ENCODE data around the gene BACH2.
"Not testable (repeated sequence)": the region's sequence is repeated elsewhere in the genome, so short reads cannot be mapped to it uniquely, and the experiment has no call there.

The BACH2 gene

DNA sequence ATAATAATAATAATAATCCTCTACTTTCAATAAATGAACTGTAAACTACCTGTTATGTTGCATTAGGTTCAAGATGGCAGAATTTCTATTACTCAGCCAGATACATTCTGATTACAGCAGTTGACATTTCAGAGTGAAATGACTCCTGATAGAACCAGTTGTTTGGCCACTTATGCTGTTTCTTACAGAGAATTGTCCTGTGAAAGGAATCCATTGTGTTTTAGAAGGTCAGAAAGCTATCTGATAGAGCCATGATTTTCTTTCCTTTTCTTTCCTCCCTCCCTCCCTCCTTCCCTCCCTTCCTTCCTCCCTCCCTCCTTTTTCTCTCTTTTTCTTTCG lies 385.8 kb downstream of the BACH2 start:
- DNase-seq (ENCODE audit: low spot score) (no peak), FAIRE-seq (no peak)

DNA sequence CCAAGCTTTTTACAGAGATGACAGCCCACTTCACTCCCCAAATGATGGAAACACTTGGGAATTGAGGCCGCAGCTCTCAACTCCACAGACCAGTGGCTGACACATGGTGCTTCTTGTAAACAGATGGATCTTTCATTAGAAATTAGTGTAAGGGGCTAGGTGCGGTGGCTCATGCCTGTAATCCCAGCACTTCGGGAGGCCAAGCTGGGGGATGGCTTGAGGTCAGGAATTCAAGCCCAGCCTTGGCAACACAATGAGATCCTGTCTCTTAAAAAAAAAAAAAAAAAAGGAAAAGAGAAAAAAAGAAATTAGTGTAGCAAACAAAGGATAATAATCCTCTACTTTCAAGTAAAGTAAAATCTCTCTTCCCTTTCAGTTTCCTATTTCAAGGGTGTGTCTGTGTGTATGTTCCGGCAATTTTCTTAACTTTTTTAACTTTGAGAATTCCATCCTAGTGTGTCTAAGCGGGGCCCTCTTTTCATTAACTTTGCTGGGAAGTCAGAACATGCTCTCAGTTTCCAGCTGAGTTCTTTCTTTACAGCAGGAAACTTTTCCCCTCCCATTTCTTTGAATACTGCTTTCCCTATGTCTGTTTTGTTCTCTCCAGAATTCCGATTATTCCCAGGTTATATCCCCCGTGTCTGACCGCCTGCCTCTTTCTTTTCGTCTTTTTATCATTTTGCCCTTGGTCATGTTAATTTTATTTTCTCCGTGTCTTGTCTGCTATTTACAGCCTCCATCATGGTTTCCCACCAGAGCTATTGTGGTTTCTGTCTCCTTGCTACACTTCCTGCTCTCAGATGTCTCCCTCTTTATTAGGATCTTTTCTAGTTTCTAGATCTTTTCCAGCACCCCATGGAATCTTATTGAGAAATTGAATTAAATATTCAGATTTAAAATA lies 386.4 kb downstream of the BACH2 start:
- not testable (repeated sequence) for FAIRE-seq; DNase-seq (ENCODE audit: low spot score)

DNA sequence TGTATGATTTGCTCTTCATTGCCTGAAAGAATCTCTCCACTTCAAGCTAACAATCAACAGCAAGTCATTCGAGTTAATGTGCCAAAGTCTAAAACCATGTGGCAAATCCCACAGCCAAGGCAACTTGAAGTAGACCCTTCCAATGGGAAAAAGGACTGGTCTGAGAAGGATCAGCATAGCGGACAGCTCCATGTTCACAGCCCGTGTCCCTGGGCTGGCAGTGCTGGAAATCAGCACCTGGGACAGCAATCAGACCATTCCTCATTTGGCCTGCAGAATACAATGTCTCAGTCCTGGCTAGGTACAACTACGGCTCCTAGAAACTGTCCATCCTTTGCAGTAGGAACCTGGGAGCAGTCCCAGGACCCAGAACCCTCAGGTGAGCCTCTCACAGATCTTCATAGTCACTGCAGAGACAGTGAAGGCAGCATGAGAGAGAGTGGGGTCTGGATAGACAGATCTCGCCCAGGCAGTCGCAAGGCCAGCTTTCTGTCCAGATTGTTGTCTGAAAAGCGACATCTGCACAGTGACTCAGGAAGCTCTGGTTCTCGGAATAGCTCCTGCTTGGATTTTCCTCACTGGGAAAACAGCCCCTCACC lies 401.3 kb downstream of the BACH2 start:
- FAIRE-seq (no peak), DNase-seq (ENCODE audit: low spot score) (no peak)

DNA sequence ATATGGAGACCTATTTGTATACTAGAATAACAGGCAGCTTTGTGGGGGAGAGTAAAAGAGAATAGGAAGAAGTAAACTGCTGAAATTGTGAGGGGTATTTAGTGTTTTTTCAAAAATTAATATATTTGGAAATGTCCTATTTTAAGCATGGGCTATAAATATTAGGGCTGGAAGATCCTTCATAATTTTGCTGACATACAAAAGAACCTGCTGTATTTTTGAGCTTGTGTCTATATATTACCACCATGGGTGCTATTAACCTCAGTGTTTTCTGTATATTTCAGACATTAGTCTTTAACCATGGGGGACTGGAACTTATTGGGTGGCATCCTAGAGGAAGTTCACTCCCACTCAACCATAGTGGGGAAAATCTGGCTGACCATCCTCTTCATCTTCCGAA lies 402.5 kb downstream of the BACH2 start, which contains the start of gene GJA10:
Gene GJA10 (plus strand): TSS at position 301 of the 400 bp plus-strand sequence. CDS start 0 bp downstream, at position 301.
- DNase-seq (ENCODE audit: low spot score) (no peak), FAIRE-seq (no peak)

DNA sequence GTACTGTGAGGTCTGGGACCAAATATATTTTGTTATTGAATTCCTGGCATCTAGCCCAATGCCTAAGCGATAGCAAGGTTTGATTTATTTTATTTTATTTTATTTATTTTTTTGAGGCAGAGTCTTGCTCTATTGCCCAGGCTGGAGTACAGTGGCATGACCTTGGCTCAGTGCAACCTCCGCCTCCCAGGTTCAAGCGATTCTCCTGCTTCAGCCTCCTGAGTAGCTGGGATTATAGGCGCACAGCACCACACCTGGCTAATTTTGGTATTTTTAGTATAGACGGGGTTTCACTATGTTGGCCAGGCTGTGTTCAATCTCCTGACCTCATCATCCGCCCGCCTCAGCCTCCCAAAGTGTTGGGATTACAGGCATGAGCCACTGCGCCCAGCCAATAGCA lies 404.1 kb downstream of the BACH2 start:
- FAIRE-seq; DNase-seq (ENCODE audit: low spot score): not testable (repeated sequence)

DNA sequence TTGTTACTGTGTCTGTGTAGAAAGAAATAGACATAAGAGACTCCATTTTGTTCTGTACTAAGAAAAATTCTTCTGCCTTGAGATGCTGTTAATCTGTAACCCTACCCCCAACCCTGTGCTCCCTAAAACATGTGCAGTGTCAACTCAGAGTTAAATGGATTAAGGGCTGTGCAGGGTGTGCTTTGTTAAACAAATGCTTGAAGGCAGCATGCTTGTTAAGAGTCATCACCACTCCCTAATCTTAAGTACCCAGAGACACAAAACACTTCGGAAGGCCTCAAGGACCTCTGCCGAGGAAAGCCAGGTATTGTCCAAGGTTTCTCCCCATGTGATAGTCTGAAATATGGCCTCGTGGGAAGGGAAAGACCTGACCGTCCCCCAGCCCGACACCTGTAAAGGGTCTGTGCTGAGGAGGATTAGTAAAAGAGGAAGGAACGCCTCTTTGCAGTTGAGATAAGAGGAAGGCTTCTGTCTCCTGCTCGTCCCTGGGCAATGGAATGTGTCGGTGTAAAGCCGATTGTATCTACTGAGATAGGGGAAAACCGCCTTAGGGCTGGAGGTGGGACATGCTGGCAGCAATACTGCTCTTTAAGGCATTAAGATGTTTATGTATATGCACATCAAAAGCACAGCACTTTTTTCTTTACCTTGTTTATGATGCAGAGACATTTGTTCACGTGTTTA lies 405.7 kb downstream of the BACH2 start:
- not testable (repeated sequence) for DNase-seq (ENCODE audit: low spot score); FAIRE-seq

DNA sequence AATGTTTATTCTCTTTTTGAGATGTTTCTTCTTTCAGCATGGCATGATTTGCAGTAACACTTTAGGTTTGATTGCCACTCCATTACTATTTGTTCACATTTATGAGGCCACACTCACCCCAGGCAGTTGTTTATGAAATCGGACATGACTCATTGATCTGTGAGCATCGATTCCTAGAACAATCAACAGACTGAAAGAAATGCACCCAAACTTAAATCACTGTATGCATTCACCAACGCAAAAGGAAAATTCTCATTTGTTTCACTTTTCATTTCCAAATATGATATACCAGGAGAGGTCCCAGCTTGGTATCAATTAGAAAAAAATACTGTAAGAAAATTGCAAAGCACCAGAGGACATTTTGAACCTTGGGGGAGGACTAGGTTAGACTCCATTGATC lies 407.8 kb downstream of the BACH2 start:
- DNase-seq (ENCODE audit: low spot score), result no peak
- FAIRE-seq, result no peak

DNA sequence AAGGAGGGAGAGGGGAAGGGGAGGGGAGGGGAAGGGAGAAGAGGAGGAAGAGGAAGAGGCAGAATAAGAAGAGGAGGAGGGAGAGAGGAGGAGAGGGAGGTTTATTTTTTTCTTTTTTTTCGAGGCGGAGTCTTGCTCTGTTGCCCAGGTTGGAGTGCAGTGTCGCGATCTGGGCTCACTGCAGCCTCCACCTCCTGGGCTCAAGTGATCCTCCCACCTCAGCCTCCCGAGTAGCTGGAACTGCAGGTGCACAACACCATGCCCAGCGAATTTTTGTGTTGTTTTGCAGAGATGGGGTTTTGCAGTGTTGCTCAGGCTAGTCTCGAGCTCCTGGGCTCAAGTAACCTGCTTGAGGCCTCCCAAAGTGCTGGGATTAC lies 408.5 kb downstream of the BACH2 start:
- no peak for DNase-seq (ENCODE audit: low spot score)
- no peak for FAIRE-seq

DNA sequence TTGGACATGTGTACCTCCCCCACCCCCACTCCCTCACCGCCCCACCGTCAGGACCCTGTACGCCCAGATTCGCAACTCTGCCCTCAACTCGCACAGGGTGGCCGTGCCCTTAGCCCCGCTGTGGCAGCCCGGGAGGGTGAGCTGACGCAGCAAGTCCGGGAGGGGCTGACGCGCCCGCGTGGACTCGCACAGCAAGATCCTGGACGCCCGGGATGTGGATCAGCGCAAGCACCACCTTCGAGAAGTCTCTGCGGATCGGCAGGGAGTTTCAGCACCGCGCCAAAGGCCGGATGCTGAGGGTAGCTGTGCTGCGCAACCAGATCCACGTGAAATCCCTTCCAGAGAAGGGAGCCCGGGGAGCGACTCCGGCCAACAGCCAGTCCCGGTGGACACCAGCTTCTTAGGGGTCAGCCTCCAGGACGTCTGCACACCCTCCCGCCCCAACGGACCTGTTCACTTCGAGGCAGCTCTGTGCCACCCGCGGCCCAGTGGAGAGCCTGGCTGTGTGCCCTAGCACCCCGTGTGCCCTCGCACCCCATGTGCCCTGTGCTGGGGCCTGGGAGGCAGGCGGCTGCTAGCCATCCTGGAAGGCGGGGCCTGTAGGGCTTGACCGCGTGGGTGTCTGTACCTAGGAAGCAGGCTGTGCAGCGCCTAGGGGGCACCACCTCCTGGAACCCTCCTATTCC lies 409.0 kb downstream of the BACH2 start:
- DNase-seq (ENCODE audit: low spot score) (no peak), FAIRE-seq (no peak)

DNA sequence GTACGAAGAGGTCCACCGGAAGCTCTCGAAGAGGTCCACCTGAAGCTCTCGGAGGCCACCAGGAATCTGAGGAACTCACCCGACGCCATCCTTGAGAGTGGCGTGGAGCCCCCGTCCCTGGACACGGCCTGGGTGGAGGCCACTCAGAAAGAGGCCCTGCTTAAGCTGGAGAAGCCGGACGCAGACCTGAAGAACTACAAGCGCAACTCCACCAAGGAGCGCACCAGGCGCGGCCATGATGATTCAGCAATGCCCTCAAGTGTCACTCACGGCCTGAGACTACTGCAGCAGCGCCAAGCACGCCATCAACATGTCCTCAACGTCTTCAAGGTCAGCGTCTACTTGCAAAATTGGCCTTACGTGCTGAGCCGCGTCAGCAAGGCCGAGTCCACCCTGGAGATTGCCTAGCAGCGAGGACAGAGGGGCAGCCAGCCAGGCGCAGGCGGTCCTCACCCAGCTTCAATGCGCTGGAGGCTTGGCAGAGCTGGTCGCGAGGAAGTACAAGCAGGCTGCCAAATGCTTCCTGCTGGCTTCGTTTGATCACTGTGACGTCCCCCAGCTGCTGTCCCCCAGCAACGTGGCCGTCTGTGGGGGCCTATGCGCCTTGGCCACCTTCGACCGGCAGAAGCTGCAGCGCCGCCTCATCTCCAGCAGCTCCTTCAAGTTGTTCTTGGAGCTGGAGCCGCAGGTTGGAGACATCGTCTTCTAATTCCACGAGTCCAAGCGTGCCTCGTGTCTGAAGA lies 410.1 kb downstream of the BACH2 start:
- FAIRE-seq, result no peak
- DNase-seq (ENCODE audit: low spot score), result no peak
